GM21423 (cell line): ENCODE data around the gene SRGAP3.
"Not testable (repeated sequence)": the region's sequence is repeated elsewhere in the genome, so short reads cannot be mapped to it uniquely, and the experiment has no call there.

Experiments
- ATAC-seq: cut with Tn5 transposase; IDR thresholded peaks from one replicate; pipeline ENCODE4 v1.9.1; 2021; ENCODE audit warnings: mild to moderate bottlenecking, moderate library complexity; ENCODE audit not compliant: unreplicated experiment

The SRGAP3 gene

DNA sequence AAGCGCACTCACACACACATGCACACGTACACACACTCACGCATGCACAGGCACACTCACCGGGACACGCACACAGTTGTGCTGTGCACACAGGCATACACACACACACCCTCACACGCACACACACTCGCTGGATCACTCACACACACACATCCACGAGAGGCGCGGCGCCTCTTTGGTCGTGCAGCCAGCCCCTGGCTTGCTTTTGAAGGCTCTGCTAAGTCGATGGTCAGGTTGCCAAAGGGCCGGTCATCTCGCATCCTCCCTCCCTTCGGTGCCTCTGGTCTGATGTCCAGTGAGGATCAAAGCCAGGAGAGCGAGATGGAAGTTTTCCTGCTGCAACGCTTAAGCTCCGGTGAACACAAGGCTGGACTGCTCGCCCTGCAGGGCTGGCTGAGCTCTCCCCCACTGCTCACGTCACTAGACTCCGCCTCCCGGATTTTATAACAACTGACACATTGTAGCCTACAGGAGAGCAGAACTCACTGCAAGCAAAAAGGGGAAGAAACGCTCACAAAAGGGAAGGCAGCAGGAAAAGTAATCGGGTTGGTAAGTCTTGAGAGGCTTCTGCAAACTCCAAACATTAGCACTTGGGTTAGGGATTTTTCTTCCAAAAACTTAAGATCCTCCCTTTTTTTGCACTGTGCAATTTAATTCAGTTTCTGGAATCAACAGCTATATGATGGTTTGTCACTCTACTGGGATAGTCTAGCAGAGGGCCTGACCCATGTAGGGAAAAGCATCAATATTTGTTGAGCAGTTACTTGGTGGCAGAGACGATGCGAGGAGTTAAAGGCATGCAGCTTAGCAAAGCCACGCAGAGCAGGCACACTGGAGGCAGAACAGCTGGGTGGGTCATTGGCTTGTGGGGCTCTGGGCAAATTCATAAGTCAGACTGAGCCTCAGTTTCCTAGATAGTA is at the start of gene SRGAP3:
Gene SRGAP3 (minus strand): TSS at position 374 of the 920 bp plus-strand sequence. CDS start 695 bp downstream, outside the sequence.
- ATAC-seq: peak; percentile 100

DNA sequence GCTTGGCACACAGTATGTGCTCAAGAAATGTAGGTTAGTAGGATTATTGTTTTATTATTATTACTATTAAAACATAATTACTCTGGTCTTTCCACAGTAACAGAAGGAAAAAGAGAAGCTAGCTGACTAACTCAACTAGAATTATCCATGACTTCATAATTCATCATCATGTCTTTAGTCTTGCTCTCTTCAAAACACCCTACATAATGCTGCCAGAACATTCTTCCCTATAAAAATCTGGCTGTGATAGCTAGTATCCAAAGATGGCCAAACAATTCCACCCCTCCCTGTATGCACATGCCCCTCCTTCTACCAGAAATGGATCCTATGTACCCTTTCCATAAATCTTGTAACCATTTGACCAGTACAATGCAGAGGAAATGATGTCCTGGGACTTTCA is 48.8 kb upstream of the SRGAP3 start:
- ATAC-seq: no peak

DNA sequence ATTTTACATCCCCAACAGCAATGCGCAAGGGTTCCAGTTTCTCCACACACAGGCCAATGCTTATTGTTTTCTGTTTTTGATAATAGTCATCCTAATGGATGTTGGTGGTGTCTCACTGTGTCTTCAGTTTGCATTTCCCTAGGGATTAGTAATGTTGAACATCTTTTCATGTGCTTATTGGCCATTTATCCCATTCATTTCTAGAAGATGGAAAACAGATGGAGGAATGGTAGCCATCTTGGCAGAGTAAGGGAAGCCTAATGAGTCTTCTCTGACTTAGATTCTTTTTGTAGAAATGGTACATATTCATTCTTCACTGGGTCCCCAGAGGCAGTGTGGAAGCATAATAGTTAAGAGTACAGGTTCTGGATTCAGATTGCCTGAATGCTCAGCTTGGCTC is 46.8 kb upstream of the SRGAP3 start:
- no peak for ATAC-seq

DNA sequence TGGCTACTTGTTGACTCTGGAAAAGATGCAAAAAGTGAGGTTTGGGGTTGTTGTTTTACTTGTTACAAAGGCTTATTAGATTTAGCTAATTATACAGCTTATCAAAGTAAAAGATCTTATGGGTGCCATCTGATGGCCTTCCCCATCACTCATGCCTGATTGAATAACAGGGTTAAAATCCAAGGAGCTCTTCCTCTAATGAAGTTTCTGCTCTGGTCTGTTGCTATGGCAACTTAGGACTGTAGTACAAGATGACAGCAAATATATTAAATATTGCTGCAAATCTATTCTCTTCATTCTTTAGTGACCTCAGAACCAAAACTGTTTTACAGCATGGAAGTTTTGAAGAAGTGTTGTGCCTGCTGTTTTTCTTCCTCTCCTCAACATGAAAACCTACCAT is 45.6 kb upstream of the SRGAP3 start:
- no peak for ATAC-seq

DNA sequence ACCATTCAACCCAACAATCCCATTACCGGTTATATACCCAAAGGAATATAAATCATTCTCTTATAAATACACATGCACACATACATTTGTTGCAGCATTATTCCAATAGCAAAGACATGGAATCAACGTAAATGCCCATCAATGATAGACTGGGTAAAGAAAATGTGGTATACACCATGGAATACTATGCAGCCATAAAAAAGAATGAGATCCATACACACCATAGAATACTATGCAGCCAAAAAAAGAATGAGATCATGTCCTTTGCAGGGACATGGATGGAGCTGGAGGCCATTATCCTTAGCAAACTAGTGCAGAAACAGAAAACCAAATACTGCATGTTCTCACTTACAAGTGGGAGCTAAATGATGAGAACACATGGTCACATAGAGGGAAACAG is 44.5 kb upstream of the SRGAP3 start:
- ATAC-seq: not testable (repeated sequence)

DNA sequence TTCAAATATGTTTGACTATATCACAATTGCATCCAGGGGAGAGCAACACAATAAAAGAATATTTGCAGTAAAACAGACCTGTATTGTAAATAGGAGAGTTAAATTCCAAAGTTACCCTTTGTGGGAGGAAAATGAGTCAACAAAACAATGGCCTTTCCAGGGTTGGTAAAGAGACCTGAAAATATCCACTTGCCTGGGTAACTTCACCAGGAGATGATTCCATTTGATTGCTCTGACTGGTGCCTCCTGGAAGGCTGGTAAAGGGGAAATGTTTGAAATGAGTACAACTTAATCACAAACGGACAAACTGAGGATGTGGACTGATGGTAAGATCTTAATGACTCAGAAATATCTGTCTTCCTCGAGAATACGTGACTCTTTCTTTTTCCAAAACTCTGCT is 43.6 kb upstream of the SRGAP3 start:
- no peak for ATAC-seq

DNA sequence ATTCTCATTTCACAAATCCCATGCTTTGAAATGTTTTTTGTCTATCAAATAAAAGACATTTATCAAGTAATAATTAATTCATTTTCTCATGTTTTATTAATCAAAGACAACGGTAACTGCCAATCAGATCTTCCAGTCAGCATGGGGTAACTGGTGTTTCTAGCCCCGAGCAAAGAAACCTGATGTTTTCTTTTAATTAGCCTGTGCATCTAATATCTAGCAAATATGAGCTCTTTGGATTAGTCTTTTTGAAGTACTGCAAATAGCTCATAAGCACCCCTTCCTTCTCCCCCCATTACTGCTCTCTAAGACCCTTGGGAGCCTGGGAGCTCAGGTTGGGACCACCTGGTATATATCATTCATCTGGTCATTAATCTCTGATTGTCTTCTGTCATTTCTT is 43.1 kb upstream of the SRGAP3 start:
- ATAC-seq: no peak

DNA sequence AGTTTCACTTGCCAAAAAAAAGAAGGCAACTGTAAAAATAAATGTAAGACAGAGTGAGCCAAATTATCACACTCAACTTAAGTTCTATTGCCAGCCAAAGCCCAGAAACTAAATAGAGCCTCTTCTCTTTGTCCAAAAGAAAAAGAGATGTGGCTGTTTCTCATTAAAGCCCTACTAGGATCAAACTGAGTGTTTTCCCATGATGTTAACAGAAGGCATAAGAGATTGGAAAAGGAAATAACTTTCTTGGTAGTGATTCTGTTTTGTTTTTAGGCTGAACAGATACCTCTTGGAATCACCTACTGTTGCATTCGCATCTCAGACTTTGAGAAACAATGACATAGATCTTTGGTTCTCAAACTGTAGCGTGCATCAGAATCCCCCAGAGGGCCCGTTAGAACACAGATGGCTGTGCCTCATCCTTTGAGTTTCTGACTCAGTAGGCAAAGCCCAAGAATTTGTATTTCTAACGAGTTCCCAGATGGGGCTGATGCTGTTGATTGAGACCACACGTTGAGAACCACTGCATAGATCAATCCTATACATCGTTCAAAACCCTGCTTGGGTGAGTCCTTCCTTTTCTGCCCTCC is 42.5 kb upstream of the SRGAP3 start:
- ATAC-seq: no peak

DNA sequence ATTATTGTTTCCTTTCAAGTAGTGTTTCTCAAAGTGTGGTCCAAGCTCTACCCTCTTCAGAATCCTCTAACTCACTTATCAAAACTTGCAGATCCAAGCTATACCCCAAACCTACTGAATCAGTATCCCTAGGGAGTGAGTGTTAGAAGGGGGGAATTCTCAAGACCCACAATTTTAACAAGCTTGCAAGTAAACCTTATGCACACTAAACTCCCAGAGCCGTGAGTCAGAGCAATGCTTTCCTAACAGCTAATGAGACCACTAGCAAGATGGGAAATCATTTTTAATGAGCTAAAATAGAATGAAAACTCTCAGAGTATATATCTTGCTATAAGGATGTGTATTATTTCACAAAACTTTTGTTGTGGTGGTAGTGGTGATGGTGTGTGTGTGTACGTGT is 41.1 kb upstream of the SRGAP3 start:
- ATAC-seq: no peak

DNA sequence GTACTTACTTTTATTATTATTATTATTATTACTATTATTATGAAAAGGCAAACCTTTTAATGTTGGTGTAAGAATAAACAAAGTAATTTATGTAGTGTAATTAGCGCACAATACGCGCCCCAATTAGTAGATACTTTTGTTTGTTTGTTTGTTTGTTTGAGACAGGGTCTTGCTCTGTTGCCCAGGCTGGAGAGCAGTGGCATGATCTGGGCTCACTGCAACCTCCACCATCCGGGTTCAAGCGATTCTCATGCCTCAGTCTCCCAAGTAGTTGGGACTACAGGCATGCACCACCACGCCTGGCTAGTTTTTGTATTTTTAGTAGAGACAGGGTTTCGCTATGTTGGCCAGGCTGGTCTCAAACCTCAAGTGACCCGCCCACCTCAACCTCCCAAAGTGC is 32.1 kb upstream of the SRGAP3 start:
- not testable (repeated sequence) for ATAC-seq

DNA sequence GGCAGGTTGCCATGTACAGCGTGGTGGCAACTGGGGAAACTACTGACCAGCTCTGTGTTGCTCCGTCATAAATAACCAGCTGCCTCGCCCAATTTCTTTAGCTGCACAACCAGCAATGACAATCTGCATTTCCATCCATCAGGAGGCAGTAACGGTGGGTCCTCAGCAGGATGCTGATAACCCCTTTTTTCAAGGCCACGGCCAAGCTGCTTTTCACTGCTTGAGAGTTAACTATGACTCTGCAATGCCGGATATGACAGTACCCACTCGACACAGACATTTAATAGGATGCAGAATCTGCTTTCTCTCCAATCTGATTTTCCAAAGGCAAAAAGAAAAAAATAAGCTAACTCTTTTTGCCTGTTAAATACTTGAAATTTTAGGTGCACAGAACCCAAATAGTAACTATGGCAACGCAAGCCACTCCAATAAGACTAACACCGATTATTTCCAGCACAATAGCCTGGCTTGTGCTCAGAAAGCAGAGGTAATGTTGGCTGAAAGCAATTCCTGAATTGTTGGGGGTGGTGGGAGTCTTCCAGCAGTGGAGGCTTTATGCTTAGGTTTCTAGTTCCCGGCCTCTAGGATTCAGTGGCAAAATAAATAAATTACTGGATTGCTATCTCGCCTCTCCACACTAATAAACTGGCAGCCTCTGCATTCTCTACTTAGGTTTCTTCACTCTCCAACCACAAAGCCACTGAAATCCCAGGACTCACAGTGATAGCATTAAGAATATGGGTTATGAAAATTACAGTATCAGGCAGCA is 31.2 kb upstream of the SRGAP3 start:
- no peak for ATAC-seq

DNA sequence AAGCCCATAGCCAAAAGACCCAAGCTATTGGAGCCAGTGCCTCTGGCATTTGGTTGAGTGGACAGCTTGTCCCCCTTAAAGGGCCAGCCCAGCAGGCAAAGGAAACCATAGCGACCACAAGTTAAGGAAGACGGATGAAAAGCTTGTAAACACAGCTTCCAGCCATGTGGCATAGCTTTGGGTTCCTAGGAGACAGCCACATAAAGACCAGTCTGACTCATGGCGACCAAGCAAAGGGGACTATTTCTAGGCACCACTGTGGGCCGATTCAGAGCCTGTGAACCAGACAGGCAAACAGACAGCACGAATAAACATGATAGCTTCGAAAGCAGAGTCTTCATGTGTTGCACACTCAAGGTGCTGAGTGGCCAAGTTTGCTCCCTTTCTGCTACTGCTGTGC is 30.5 kb upstream of the SRGAP3 start:
- ATAC-seq: no peak

DNA sequence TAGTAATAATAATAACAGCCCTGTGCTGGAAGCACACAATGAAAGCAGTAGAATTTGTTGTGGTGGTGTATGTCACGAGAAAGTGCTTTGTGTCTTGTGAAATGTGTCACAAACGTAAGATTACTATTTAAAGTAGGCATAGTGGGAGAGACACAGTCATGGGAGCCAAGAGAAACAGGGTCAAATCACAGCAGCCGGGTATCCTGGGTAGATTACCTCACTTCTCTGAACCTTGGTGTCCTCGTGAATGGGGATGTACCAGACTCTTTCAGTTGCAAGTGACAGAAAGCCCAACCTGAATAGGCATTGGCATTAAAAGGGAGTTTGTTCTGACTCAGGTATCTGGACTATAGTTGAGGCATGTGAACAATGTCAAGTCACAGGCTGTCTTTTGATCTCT is 29.1 kb upstream of the SRGAP3 start:
- no peak for ATAC-seq

DNA sequence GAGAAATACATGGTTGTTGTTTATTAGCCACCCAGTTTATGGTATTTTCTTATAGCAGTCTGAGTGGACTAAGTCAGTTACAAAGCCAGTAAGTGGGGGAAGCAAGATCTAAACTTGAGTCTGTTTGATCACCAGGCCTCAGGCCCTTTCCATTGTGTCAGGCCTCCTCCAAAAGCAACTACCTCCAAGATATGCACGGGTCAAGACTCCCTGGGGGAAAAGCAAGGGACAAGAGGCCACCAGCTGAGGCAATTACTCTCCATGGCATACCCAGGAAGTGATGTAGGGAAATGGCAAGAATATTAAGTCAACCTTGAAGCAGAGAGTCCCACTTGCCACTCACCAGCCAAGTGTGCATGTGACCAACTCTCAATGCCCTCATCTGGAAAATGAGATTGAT is 28.6 kb upstream of the SRGAP3 start:
- no peak for ATAC-seq

DNA sequence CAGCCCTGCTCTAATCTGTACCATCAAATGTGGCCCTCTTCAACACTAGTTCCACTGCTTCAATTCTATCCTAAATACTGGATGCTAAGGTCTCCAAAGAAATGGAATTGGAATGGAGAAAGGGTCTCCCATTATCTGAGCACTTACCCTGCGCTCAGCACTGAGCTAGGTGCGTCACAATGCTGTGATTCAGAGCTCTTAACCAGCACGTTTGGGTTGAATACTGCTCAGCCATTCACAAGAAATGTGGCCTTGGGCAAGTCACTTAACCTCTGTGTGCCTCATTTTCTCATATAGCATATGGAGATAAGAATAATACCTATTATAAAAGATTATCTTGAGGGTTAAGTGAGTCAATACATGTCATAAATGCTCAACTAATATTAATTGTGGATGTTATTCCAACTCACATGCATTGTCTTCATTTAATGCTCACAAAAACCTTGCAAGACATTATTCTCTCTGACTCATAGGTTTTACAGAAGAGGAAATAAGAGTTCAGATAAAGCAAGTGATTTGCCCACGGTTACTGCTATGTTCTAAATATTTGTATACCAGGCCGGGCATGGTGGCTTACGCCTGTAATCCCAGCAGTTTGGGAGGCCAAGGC is 27.4 kb upstream of the SRGAP3 start:
- no peak for ATAC-seq

DNA sequence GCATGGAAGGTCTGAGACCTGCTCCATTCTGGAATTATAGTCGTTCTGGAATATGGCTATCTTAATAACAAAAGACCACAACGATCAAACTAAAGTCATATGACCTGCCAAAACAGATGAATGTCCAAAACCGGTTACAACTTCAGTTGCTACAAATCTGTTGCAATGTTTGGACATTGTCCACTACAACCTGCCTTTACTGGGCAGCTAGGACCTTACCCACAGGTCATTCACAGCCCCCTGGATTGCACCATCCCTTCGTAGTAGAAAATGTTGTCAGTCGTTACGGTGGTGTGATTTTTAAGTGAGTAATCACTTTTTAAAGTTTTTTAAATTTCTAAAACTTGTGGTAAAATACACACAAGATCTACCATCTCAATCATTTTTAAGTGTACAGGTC is 22.5 kb upstream of the SRGAP3 start:
- no peak for ATAC-seq

DNA sequence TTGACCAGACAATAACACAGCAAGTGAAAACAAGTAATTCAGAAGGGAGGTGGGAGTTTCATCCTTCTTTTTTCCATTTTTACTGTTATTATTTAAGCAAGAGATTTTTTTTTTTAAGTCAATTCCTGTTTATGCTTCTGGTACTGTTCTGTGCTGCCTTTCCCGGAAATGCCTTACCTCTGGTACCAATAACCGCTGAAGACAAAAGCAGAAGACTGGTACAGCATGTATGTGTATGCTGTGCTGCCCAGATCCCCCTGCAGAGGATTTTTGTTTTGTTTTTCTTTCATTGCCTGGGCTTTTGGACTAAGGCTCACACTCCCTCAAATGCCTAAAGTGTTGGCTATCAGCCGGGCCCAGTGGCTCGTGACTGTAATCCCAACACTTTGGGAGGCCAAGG is 21.3 kb upstream of the SRGAP3 start:
- ATAC-seq: no peak

DNA sequence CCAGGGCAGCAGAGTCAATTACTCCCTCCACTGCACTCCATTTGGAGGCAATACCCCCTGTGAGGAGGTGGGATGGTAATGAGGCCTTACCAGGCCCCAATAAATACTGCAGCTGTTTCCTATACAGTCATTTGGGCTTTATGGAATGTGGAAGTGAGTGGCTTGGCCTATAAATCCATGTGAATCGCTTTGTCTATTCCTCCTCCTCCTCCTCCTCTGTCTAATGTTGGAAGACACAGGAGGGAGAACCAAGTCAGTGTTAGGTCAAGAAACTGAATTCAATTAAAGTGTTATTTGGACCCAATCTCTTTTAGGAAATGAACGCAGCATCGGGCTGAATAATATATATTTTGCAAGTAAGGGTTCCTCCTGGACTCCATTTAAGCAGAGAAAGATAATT is 17.3 kb upstream of the SRGAP3 start:
- ATAC-seq: no peak

DNA sequence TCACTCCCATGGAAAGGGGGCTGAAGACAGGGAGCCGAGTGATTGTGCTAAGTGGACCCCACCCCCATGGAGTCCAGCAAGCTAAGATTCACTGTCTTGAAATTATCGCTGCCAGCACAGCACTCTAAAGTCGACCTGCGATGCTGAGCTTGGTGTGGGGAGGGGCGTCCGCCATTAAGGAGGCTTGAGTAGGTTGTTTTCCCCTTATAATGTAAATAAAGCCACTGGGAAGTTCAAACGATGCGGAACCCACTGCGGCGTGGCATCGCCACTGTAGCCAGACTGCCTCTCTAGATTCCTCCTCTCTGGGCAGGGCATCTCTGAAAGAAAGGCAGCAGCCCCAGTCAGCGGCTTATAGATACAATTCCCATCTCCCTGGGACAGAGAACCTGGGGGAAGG is 10.9 kb upstream of the SRGAP3 start:
- no peak for ATAC-seq

DNA sequence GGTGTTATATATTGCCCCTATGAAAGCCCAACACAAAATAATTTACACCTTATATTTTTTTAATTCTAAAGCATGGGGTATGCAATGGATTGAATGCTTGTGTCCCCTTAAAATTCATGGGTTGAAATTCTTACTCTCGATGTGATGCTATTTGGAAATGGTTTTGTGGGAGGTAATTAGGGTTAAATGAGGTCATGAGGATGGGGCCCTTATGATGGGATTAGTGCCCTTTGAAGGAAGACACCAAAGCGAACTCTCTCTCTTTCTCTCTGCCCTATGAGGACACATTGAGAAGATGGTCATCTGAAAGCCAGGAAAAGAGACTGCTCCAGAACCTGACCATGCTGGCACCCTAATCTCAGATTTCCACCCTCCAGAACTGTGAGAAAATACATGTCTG is 7.6 kb upstream of the SRGAP3 start:
- no peak for ATAC-seq

DNA sequence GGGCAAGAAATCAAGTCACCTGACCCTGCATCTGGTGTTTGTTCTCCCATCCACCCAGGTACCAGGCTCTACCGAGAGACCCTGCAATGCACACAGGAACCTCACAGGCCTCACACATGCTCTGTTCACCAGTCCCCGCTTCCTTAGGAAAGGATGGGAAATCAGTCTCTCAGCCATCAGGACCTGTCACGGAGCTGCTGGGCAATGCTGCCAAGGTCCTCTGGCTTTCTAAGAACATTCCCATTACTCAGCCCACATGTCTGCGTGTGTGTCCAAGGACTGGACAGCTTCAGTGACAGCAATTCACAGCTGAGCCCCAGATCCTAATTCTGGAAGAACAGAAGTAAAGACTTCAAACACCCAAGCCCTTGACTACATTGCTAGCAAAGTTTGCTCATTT is 6.5 kb upstream of the SRGAP3 start:
- no peak for ATAC-seq
